ENCODE measurements around the gene PAQR5. TPM values are rescaled to one million over a fixed set of nuclear protein-coding genes. Genes with fewer than 3 reads are reported as not detected.
"Not testable (repeated sequence)": the region's sequence is repeated elsewhere in the genome, so short reads cannot be mapped to it uniquely, and the experiment has no call there.

The PAQR5 gene
- total RNA-seq, 4 donors from 2014 or later: 0.27 to 2.6 (median 1.4) TPM

DNA sequence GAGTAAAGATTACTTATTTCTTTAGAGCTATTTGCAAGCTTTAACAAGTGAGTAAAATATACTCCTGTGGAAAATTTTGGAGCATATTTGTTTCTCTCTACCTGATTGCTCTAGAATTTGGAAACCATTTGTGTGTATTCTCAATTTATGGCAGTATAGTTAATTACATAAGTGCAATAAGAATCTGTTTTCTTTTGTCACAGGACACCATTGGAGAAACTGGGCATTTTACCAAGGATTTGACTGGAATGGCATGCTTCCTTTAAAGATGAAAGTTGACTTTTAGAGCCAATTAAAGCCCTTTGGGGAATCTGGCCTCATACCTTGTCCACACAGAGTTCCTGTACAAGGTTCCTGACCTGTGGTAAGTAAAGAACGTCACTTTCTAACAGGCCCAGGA, 38.4 kb downstream of the PAQR5 start:
- ATAC-seq: no peak
- Histone ChIP-seq H3K4me3 (no peak overlapping the region), H3K36me3 (no peaks in the 10 kb centered on the region), H3K27me3 (no peaks in the 10 kb centered on the region), H3K4me1 (no peaks in the 10 kb centered on the region), H3K27ac (no peak overlapping the region), H3K9me3 (no peaks in the 10 kb centered on the region)
- 38 to 50% methylated on average over 1 of the region's 1 CpG for WGBS, 2 donors (ENCODE audit: low coverage in 1 of 2)
- TF ChIP-seq, protein P1, sequence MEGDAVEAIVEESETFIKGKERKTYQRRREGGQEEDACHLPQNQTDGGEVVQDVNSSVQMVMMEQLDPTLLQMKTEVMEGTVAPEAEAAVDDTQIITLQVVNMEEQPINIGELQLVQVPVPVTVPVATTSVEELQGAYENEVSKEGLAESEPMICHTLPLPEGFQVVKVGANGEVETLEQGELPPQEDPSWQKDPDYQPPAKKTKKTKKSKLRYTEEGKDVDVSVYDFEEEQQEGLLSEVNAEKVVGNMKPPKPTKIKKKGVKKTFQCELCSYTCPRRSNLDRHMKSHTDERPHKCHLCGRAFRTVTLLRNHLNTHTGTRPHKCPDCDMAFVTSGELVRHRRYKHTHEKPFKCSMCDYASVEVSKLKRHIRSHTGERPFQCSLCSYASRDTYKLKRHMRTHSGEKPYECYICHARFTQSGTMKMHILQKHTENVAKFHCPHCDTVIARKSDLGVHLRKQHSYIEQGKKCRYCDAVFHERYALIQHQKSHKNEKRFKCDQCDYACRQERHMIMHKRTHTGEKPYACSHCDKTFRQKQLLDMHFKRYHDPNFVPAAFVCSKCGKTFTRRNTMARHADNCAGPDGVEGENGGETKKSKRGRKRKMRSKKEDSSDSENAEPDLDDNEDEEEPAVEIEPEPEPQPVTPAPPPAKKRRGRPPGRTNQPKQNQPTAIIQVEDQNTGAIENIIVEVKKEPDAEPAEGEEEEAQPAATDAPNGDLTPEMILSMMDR (IDR thresholded peaks at IDR 0.05): no peak
- TF ChIP-seq EP300 (IDR thresholded peaks at IDR 0.05) (no peak), POLR2A (IDR thresholded peaks at IDR 0.05) (no peak), POLR2AphosphoS5 (IDR thresholded peaks at IDR 0.05) (no peak)

- TF ChIP-seq POLR2A (IDR thresholded peaks at IDR 0.05): no peak
- no peak for TF ChIP-seq EP300 (IDR thresholded peaks at IDR 0.05)
- TF ChIP-seq, protein P1 (IDR thresholded peaks at IDR 0.05): no peak
- no peak for TF ChIP-seq POLR2AphosphoS5 (IDR thresholded peaks at IDR 0.05)
- H3K4me3 ChIP-seq: no peak overlapping the region
- no peaks in the 10 kb centered on the region for H3K36me3 ChIP-seq
- peaks cover 2% of the 10 kb centered on the region for H3K27me3 ChIP-seq
- no peak overlapping the region for H3K27ac ChIP-seq
- no peaks in the 10 kb centered on the region for H3K9me3 ChIP-seq
- ATAC-seq: no peak
- no peaks in the 10 kb centered on the region for H3K4me1 ChIP-seq
- 92 to 98% methylated on average over 3 to 4 of the region's 8 CpGs for WGBS, 2 donors (ENCODE audit: low coverage in 1 of 2)
Observed at GRCh38 chr15:69338535-69339213, 40.0 kb downstream of the PAQR5 start.

- H3K9me3 ChIP-seq, H3K27me3 ChIP-seq, H3K4me1 ChIP-seq, H3K36me3 ChIP-seq, ATAC-seq, H3K4me3 ChIP-seq, H3K27ac ChIP-seq: not testable (repeated sequence)
- WGBS, 2 donors (ENCODE audit: low coverage in 1 of 2): 79 to 90% methylated on average over 5 to 6 of the region's 6 CpGs
Observed at GRCh38 chr15:69339214-69339543, 40.5 kb downstream of the PAQR5 start.

DNA sequence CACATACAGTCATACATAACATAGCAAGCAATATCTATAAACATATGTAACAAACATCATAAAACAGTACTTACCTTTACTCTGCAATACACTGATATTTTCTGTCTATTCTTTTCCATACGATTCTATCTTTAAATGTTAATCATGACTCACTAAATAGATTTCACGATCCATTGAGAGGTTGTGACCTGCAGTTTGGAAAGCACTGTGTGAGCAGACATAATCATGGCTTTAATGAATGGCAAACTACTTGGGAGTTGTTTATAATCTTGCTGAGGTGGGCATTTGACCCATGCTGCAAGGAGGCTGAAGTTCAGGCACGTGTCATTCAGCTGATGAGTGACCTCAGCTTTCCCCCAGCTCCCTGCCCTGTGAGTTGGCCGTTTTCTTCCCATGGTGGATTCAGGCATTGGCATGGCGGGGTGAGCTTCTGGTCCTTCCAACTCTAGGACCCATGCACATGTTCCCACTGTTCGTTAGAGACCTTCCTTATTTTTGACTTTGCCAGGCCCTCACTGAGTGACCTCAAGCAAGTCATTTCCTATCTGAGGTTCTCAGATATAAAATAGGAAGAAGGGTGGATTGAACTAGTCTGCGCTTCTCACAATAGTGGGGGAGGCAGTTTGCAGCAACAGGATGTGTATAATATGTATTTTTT, 41.7 kb downstream of the PAQR5 start:
- H3K4me1 ChIP-seq: no peaks in the 10 kb centered on the region
- ATAC-seq: no peak
- 71 to 82% methylated on average over 4 to 6 of the region's 7 CpGs for WGBS, 2 donors (ENCODE audit: low coverage in 1 of 2)
- H3K27ac ChIP-seq: no peak overlapping the region
- H3K9me3 ChIP-seq: no peaks in the 10 kb centered on the region
- TF ChIP-seq POLR2A (IDR thresholded peaks at IDR 0.05) (no peak), EP300 (IDR thresholded peaks at IDR 0.05) (no peak), POLR2AphosphoS5 (IDR thresholded peaks at IDR 0.05) (no peak)
- TF ChIP-seq, protein P1 (IDR thresholded peaks at IDR 0.05): no peak
- H3K36me3 ChIP-seq: no peaks in the 10 kb centered on the region
- H3K4me3 ChIP-seq: no peak overlapping the region
- peaks cover 7% of the 10 kb centered on the region for H3K27me3 ChIP-seq

- Histone ChIP-seq H3K4me3 (no peak overlapping the region), H3K27me3 (peaks cover 7% of the 10 kb centered on the region), H3K4me1 (no peaks in the 10 kb centered on the region), H3K27ac (no peak overlapping the region), H3K9me3 (no peaks in the 10 kb centered on the region), H3K36me3 (no peaks in the 10 kb centered on the region)
- no peak for TF ChIP-seq POLR2AphosphoS5 (IDR thresholded peaks at IDR 0.05)
- no peak for TF ChIP-seq EP300 (IDR thresholded peaks at IDR 0.05)
- TF ChIP-seq, protein P1 (IDR thresholded peaks at IDR 0.05): no peak
- no peak for TF ChIP-seq POLR2A (IDR thresholded peaks at IDR 0.05)
- ATAC-seq: no peak
- 88 to 95% methylated on average over 3 of the region's 3 CpGs for WGBS, 2 donors (ENCODE audit: low coverage in 1 of 2)
Observed at GRCh38 chr15:69341356-69341755, 42.6 kb downstream of the PAQR5 start.

All from gastroesophageal sphincter (tissue), 4 donors.